ENCODE data around the gene SLC44A5. TPM values are rescaled to one million over a fixed set of nuclear protein-coding genes. Genes with fewer than 3 reads are reported as not detected.

Gene SLC44A5
- total RNA-seq, 4 donors from 2014 or later, result 0.25 to 0.37 (median 0.34) TPM

DNA sequence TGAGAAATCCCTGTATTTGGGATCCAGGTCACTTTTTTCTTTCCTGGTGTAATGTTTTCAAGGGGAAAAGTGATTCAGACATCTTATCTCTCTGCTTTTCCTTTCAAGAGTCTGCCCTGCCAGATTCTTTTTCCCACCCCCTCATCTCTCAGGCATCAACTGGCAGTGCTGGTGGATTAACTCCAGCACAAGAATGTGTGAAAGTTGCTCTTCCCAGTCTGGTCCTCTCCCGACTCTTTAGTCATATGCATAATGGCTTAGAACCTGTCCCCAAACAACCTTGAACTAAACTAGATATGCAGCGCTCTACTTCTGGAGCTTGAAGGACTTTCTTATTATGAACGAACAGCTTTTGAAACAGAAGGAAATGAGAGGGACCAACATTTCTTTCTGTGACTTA, 88.5 kb downstream of the SLC44A5 start:
- peak; percentile 83 for ATAC-seq (ENCODE audit: low FRiP score)
- TF ChIP-seq, protein P1, sequence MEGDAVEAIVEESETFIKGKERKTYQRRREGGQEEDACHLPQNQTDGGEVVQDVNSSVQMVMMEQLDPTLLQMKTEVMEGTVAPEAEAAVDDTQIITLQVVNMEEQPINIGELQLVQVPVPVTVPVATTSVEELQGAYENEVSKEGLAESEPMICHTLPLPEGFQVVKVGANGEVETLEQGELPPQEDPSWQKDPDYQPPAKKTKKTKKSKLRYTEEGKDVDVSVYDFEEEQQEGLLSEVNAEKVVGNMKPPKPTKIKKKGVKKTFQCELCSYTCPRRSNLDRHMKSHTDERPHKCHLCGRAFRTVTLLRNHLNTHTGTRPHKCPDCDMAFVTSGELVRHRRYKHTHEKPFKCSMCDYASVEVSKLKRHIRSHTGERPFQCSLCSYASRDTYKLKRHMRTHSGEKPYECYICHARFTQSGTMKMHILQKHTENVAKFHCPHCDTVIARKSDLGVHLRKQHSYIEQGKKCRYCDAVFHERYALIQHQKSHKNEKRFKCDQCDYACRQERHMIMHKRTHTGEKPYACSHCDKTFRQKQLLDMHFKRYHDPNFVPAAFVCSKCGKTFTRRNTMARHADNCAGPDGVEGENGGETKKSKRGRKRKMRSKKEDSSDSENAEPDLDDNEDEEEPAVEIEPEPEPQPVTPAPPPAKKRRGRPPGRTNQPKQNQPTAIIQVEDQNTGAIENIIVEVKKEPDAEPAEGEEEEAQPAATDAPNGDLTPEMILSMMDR (IDR thresholded peaks at IDR 0.05), result no peak
- DNase-seq (ENCODE audit: low spot score), result no peak

DNA sequence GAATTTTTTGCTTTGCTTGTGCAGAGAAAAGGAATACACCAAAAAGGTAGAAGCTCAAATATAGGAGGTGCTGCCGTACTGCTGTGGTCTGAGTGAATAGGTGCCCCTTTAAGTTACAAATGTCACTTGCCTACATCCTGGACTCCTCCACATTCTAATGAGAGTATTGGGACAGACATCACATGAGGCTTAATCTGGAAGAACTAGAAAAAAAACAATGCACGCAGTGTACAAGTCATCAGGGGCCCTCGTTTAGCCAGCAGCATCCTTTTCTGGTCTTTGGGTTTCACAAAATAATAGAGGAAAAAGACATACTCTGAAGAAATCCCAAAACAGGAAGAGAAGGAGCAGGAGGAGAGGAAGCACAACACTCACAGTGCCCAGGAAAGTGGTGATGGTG, 89.3 kb downstream of the SLC44A5 start:
- DNase-seq (ENCODE audit: low spot score) (no peak), ATAC-seq (ENCODE audit: low FRiP score) (no peak)
- TF ChIP-seq, protein P1 (IDR thresholded peaks at IDR 0.05), result no peak

DNA sequence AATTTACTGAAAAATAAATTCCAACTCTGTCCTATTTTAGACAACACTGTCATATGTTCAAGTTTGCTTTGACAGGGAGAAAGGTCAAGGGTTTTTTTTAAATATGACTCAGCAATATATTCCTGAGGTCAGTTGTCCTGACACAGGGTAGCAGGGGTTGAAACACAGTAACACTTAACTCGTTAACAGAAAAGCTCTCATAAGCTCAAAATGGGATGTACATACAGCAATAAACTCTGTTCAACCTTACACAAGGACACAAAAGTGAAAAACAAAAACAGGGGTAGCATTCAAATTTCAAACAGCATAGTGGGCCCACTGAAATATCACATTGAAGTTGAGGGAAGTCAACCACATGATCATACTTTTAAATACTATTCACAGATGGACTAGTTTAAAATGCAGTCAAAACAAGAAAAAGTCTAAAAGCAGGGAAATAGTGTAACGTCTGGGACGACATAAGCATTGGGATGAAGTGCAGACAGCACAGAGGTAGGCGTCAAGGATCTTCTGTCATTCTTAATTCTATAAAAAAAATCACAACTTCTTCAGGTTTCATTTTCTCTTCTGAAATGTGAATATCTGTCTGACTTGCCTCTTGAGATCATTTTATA, 89.9 kb downstream of the SLC44A5 start:
- TF ChIP-seq, protein P1 (IDR thresholded peaks at IDR 0.05), result no peak
- no peak for DNase-seq (ENCODE audit: low spot score)
- no peak for ATAC-seq (ENCODE audit: low FRiP score)

DNA sequence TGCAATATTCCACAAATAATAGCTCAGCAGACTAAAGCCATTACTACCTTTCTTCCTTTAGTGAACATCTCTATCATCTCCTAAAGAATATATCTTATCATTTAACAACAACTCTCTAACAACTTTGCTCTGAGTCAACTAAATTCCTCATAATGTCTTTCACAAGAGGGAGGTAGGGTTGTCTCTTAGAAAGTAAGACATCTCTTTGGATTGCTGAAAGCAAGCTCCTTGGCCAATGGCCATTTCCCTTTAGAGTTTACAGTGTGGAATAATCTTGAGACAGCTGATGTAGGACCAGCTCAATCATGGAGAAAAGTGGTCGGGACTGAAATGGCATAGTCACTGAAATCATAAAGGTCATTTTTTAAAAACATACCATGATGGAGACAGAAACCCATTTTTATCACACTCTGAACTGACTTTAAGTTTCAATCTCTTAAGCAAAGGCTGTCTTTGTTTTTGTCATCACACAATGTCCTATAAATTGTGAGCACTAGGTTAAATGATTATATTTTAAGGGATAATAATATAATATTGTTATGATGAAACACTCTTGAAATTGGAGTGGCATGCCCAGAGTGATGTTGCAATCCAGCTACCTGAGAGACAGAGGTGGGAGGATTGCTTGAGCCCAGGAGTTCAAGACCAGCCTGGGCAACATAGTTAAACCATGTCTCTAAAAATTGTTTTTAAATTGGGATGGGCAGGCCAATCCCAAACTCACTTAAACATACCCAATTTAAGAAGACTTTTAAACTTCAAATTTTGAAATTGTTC, 91.1 kb downstream of the SLC44A5 start:
- DNase-seq (ENCODE audit: low spot score) (no peak), ATAC-seq (ENCODE audit: low FRiP score) (no peak)
- TF ChIP-seq, protein P1 (IDR thresholded peaks at IDR 0.05), result no peak

DNA sequence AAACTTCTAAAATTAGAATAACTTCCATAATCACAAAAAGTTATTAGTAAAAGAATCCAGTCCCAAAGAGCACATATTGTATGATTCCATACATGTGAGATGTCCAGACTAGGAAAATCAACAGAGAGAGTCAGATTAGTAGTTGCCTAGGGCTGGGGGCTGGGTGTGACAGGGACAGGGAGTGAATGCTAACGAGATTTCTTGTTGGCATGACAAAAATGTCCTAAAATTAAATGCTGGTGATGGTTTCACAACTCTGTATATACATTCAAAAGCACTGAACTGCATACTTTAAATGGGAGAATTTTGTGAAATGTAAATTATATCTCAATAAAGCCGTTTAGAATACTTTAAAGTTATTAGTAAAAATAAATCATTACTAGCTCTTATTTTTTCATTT, 92.2 kb downstream of the SLC44A5 start:
- TF ChIP-seq, protein P1 (IDR thresholded peaks at IDR 0.05), result no peak
- DNase-seq (ENCODE audit: low spot score) (no peak), ATAC-seq (ENCODE audit: low FRiP score) (no peak)

DNA sequence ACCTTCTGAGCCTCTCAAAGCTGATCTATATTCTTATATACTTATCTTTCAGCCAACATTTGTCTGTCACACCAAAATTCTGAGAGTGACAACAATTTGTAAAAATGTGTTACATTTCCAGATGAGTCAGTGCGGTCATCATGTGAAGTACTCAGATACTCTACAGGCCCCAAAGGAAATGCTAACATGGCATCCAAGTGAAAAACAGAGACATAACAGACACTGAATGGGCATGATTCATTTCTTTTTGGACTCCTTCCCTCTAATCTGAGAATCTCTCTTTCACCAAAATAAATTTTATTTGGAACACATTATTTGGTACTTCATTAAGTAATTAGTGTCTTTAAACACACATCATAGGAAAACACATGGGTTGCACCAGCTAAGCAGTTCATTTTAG, 96.6 kb downstream of the SLC44A5 start:
- TF ChIP-seq, protein P1 (IDR thresholded peaks at IDR 0.05), result no peak
- ATAC-seq (ENCODE audit: low FRiP score), result no peak
- no peak for DNase-seq (ENCODE audit: low spot score)

DNA sequence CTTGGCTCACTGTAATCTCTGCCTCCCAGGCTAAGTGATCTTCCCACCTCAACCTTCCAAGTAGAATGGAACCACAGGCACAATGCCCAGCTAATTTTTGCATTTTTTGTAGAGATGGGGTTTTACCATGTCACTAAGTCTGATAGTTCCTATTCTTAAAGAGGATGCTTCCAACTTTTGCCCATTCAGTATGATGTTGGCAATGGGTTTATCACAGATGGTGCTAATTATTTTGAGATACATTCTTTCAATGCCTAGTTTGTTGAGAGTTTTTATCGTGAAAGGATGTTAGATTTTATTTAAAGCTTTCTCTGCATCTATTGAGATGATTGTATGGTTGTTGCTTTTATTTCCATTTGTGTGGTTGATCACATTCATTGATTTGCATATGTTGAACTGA, 103.9 kb downstream of the SLC44A5 start:
- TF ChIP-seq, protein P1 (IDR thresholded peaks at IDR 0.05), result no peak
- DNase-seq (ENCODE audit: low spot score), result no peak
- ATAC-seq (ENCODE audit: low FRiP score), result no peak

Data from omental fat pad (tissue), 4 donors.